Measurements from ENCODE around the gene KMO.

KMO gene

GRCh38 chr1:241644259-241644658, 112.1 kb downstream of the KMO start:
- H3K4me3 ChIP-seq (ENCODE audit: low read length): no peak overlapping the region
- DNase-seq (ENCODE audit: low read depth): no peak
- TF ChIP-seq, protein P1, sequence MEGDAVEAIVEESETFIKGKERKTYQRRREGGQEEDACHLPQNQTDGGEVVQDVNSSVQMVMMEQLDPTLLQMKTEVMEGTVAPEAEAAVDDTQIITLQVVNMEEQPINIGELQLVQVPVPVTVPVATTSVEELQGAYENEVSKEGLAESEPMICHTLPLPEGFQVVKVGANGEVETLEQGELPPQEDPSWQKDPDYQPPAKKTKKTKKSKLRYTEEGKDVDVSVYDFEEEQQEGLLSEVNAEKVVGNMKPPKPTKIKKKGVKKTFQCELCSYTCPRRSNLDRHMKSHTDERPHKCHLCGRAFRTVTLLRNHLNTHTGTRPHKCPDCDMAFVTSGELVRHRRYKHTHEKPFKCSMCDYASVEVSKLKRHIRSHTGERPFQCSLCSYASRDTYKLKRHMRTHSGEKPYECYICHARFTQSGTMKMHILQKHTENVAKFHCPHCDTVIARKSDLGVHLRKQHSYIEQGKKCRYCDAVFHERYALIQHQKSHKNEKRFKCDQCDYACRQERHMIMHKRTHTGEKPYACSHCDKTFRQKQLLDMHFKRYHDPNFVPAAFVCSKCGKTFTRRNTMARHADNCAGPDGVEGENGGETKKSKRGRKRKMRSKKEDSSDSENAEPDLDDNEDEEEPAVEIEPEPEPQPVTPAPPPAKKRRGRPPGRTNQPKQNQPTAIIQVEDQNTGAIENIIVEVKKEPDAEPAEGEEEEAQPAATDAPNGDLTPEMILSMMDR (conservative IDR thresholded peaks at IDR 0.05; ENCODE audit: low read length): no peak

- H3K4me3 ChIP-seq (ENCODE audit: low read length): no peak overlapping the region
- TF ChIP-seq, protein P1 (conservative IDR thresholded peaks at IDR 0.05; ENCODE audit: low read length): no peak
- no peak for DNase-seq (ENCODE audit: low read depth)
Measured at GRCh38 chr1:241645199-241645598, 113.0 kb downstream of the KMO start.

Data from AG10803 (cell line).